ENCODE measurements around the gene PRSS8. TPM values are rescaled to one million over a fixed set of nuclear protein-coding genes. Genes with fewer than 3 reads are reported as not detected.

PRSS8 gene
- total and polyA plus RNA-seq, 8 donors: 32.5 to 89.3 (median 63.9) TPM

DNA sequence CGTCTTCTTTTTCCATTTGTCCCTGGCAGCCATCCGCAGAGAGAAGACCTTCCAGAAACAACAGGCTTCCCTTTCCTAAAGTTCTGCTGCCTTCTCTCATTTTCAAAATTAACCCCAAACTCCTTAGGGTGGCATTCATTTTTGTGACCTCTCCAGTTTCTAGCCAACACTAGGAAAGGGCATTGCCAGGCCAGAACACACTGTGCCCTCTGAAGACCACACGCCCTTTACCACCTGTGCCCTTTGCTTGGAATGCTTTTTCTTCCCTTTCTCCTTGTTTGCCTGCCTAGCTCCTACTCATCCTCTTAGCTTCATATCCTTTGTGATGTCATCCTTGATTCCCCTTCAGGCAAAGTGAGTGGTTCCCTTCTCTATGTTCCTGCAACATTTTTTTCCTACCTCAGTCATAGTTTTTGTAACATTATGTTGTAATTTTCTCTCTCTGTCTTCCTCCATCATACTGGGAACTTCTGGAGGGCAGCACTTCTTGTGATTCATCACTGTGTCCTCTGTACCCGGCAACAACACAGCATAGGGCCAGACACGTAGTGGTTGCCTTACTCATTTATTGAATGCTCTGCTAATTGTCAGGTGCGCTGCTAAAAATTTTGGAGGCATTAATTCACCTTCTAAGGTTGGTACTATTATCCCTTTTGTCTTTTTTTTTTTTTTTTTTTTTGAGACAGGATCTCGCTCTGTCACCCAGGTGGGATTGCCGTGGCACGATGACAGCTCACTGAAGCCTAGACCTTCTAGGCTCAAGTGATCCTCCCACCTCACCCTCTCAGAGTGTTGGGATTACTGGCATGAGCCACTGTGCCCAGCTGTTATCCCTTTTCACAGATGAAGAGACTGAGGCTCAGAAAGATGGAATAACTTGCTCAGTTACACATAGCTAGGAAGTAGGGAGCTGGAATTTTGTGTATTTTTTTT lies 17.0 kb downstream of the PRSS8 start:
- TF ChIP-seq, protein P1, sequence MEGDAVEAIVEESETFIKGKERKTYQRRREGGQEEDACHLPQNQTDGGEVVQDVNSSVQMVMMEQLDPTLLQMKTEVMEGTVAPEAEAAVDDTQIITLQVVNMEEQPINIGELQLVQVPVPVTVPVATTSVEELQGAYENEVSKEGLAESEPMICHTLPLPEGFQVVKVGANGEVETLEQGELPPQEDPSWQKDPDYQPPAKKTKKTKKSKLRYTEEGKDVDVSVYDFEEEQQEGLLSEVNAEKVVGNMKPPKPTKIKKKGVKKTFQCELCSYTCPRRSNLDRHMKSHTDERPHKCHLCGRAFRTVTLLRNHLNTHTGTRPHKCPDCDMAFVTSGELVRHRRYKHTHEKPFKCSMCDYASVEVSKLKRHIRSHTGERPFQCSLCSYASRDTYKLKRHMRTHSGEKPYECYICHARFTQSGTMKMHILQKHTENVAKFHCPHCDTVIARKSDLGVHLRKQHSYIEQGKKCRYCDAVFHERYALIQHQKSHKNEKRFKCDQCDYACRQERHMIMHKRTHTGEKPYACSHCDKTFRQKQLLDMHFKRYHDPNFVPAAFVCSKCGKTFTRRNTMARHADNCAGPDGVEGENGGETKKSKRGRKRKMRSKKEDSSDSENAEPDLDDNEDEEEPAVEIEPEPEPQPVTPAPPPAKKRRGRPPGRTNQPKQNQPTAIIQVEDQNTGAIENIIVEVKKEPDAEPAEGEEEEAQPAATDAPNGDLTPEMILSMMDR (IDR thresholded peaks at IDR 0.05): no peak
- Histone ChIP-seq H3K36me3 (peaks cover 0 to 26% (median 11%) of the 10 kb centered on the region in 3 donors), H3K27ac (peak overlapping the region; percentile 95 to 99 (median 98)), H3K27me3 (no peaks in the 10 kb centered on the region), H3K4me3 (peak overlapping the region; percentile 65 to 69 (median 69)), H3K4me1 (peaks cover 17 to 27% (median 21%) of the 10 kb centered on the region in 3 donors), H3K9me3 (no peaks in the 10 kb centered on the region)
- WGBS, 2 donors: 43 to 52% methylated on average over 9 of the region's 9 CpGs
- FAIRE-seq (no peak), ATAC-seq (peak in 1 of 4 donors; percentile 5), DNase-seq (peak in 3 of 6 donors; percentile 26 to 52 (median 27))
- intact Hi-C loops (cut with DNase I): no loop called here

DNA sequence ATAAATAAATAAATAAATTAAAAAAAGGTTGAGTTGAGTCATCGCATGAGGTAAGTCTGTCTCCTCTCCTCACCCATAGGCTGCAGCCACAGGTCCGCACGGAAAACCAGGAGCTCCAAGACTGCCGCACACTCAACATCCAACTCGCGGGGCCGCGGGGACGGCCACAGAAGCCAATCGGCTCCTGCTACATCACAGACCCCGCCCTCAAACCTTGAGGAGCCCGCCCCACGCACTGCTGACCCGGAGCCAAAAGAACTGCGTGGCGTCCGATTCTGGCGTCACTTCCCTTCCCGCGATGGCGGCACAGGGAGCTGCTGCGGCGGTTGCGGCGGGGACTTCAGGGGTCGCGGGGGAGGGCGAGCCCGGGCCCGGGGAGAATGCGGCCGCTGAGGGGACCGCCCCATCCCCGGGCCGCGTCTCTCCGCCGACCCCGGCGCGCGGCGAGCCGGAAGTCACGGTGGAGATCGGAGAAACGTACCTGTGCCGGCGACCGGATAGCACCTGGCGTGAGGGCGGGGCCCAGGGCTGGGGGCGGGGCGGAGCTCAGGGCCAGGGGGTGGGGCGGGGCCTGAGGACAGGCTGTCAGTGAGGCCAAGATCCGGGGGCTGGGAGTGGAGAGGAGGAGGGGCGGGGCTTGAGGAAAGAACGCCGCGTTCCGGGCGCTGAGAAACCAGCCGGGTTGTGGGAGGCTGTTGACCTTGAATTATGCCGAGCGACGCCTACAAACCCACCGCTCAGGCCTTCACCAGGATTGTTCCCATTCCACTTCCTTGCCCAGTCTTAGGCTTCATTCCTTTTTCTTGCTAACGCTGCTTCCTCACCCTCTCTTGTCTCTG lies 17.9 kb downstream of the PRSS8 start, which contains the start of gene KAT8:
KAT8 (plus strand) TSS at position 281 of the 839 bp plus-strand sequence; CDS start at position 299, 18 bp downstream.
- DNase-seq: peak; percentile 96 to 99 (median 98)
- intact Hi-C loops (cut with DNase I): no loop called here
- H3K9me3 ChIP-seq: no peaks in the 10 kb centered on the region
- peaks cover 20 to 35% (median 27%) of the 10 kb centered on the region in 3 donors for H3K4me1 ChIP-seq
- no peaks in the 10 kb centered on the region for H3K27me3 ChIP-seq
- ATAC-seq: peak; percentile 91 to 97 (median 94)
- H3K36me3 ChIP-seq: peaks cover 0 to 25% (median 11%) of the 10 kb centered on the region in 3 donors
- H3K4me3 ChIP-seq: peak within 1 kb of the TSS; percentile 65 to 69 (median 69)
- WGBS, 2 donors: 0 to 1% methylated on average over 54 to 68 of the region's 68 CpGs
- TF ChIP-seq, protein P1 (IDR thresholded peaks at IDR 0.05): no peak
- no peak for FAIRE-seq
- H3K27ac ChIP-seq: peak within 1 kb of the TSS; percentile 95 to 99 (median 98)

DNA sequence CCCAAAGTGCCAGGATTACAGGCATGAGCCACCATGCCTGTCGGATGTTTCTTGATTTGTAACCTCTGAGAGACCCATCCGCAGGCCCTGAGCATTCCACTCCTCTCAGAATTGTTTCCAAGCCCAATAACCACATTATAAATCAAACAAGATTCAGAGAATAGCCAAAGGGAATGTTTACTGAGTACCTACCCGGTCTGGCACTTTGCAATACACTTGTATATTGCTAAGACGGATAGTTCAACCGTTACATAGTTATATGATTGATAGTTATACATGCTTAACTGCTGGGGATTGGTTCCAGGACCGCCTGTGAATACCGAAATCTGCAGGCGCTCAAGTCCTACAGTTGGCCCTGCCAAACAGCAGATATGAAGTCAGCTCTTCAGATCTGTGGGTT lies 21.1 kb downstream of the PRSS8 start:
- Histone ChIP-seq H3K27me3 (no peaks in the 10 kb centered on the region), H3K4me1 (peaks cover 20 to 37% (median 33%) of the 10 kb centered on the region in 3 donors), H3K4me3 (no peak overlapping the region), H3K9me3 (no peaks in the 10 kb centered on the region), H3K27ac (peak overlapping the region in 2 of 4 donors; percentile 65 to 71), H3K36me3 (peaks cover 0 to 30% (median 0%) of the 10 kb centered on the region in 3 donors)
- intact Hi-C loops (cut with DNase I): no loop called here
- TF ChIP-seq, protein P1 (IDR thresholded peaks at IDR 0.05): no peak
- no peak for FAIRE-seq
- WGBS, 2 donors: 77 to 81% methylated on average over 8 of the region's 8 CpGs
- no peak for ATAC-seq
- DNase-seq: no peak

DNA sequence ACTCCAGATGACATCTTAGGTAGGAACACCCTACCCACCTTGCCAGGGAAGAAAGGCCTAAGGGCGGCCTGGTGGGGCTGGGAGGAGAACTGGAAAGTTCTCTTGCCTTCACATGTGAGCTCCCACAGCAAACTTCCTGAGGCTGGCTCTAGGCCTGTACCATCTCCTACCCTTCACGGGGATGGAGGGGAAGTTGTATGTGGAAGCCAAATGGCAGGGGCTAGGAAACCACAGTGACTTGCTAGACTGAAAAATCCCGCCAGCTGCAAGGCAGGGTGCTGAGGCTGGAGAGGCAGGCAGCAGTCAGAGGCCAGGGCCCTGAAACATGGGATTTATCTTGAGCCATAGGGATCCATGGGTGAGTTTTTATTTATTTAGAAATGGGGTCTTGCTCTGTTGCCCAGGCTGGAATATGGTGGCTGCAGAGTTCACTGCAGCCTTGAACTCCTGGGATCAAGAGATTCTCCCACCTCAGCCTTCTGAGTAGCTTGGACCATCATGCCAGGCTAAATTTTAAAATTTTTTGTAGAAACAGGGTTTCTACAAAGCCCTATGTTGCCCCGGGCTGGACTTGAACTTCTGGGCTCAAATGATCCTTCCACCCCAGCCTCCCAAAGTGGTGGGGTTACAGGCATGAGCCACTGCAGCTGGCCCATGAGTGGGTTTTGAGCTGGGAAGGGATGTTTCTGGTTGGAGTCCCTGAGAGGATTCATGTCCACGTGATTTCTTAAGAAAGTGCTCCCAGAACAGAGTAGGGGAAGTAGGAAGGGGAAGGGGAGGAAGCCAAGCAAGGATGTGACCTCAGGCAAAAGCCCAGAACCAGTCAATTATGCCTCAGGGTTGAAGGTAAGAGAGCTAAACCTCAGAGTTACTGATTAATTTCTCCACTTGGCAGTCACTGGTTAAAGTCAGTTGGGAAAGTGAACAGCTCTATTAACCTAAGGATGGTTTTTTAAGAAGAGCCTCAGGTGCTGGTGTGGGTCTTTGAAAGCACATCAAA lies 22.1 kb downstream of the PRSS8 start:
- TF ChIP-seq, protein P1 (IDR thresholded peaks at IDR 0.05): no peak
- ATAC-seq: peak in 2 of 4 donors; percentile 1 to 2
- intact Hi-C loops (cut with DNase I): no loop called here
- 61 to 67% methylated on average over 5 of the region's 5 CpGs for WGBS, 2 donors
- peaks cover 12 to 32% (median 27%) of the 10 kb centered on the region in 3 donors for H3K4me1 ChIP-seq
- FAIRE-seq: no peak
- peak overlapping the region; percentile 45 to 71 (median 58) for H3K27ac ChIP-seq
- no peaks in the 10 kb centered on the region for H3K9me3 ChIP-seq
- DNase-seq: peak in 1 of 6 donors; percentile 50
- H3K4me3 ChIP-seq: peak overlapping the region in 1 of 4 donors; percentile 2
- H3K36me3 ChIP-seq: peaks cover 0 to 31% (median 0%) of the 10 kb centered on the region in 3 donors
- H3K27me3 ChIP-seq: no peaks in the 10 kb centered on the region
